GM12878 (cell line): ENCODE results near the gene DENND6B. TPM values are rescaled to one million over a fixed set of nuclear protein-coding genes. Genes with fewer than 3 reads are reported as not detected.

Source experiments
- ATAC-seq: fragments of 200-7000 bp; cut with Tn5 transposase; 3 replicates; pipeline ENCODE4 v1.9.1; 2020; ENCODE audit warnings: mild to moderate bottlenecking, moderate library complexity
- BruUV-seq: library from RNA; stranded (reverse); fragments of 400-500 nt; replicated peaks from 2 replicates; lab custom pipeline; 2021; lab: Mats Ljungman, UMichigan
- CTCF ChIA-PET: fragments of 300-600 bp; sonication (Branson Sonifier 250); formaldehyde crosslinking; extraction: SDS; loops from one replicate; lab custom pipeline; 2021; ENCODE audit warnings: inconsistent platforms; lab: Yijun Ruan, JAX
- POLR2A ChIA-PET: fragments of 350-600 bp; formaldehyde crosslinking; extraction: SDS; loops from one replicate; lab custom pipeline; 2021; ENCODE audit warnings: inconsistent platforms; lab: Charles Lee
- RAD21 ChIA-PET: fragments of 300-600 bp; sonication (Branson Sonifier 250); formaldehyde crosslinking; loops from one replicate; lab custom pipeline; 2023; ENCODE audit warnings: antibody characterized with exemption; ENCODE audit not compliant: unreplicated experiment; lab: Charles Lee
- SMC1A ChIA-PET: fragments of 300-600 bp; sonication (Branson Sonifier 250); formaldehyde crosslinking; loops from one replicate; lab custom pipeline; 2023; ENCODE audit not compliant: unreplicated experiment, uncharacterized antibody; lab: Charles Lee
- DNase-seq: peaks from one replicate; pipeline ENCODE4 v3.0.0-alpha.2; 2011; ENCODE audit warnings: low read depth, low spot score
- FAIRE-seq: peaks from 3 replicates; lab custom pipeline; 2011; peaks lifted over from hg19 to GRCh38; lab: Jason Lieb, UNC
- H2AFZ ChIP-seq: 2 replicates; pipeline ENCODE4 v1.6.0; 2011; ENCODE audit warnings: low read depth, low read length, control low read depth; ENCODE audit not compliant: control insufficient read depth
- H3K27ac ChIP-seq: 2 replicates; pipeline ENCODE4 v1.5.1; 2011; ENCODE audit warnings: control low read depth; ENCODE audit not compliant: control insufficient read depth, insufficient read depth
- H3K27me3 ChIP-seq, 2 experiments: replicated peaks in 1 of 2; 2 replicates each; pipeline versions ENCODE4 v1.6.0 to v1.6.1; 2011; ENCODE audit warnings: low read length in 1 of 2; ENCODE audit not compliant: control insufficient read depth in 2 of 2, insufficient read depth in 2 of 2
- H3K36me3 ChIP-seq, 2 experiments: 2 replicates each; pipeline ENCODE4 v1.5.1; 2011; ENCODE audit warnings: low read length in 1 of 2; ENCODE audit not compliant: control insufficient read depth in 2 of 2, insufficient read depth in 2 of 2
- H3K4me1 ChIP-seq: 2 replicates; pipeline ENCODE4 v1.6.1; 2011; ENCODE audit warnings: mild to moderate bottlenecking, low read length, moderate library complexity, mixed read lengths; ENCODE audit not compliant: control insufficient read depth, insufficient read depth
- H3K4me2 ChIP-seq: 2 replicates; pipeline ENCODE4 v1.6.0; 2011; ENCODE audit warnings: control low read depth; ENCODE audit not compliant: control insufficient read depth, insufficient read depth
- H3K4me3 ChIP-seq: fragments of 200-600 bp; sonication (generic); 2 replicates; pipeline ENCODE4 v1.5.1; 2016
- H3K79me2 ChIP-seq: 2 replicates; pipeline ENCODE4 v1.6.0; 2011; ENCODE audit warnings: low read length; ENCODE audit not compliant: control insufficient read depth, insufficient read depth
- H3K9ac ChIP-seq: 2 replicates; pipeline ENCODE4 v1.8.0; 2011; ENCODE audit warnings: low read length, control low read depth, mixed read lengths; ENCODE audit not compliant: control insufficient read depth, insufficient read depth
- H3K9me3 ChIP-seq: replicated peaks from 3 replicates; pipeline ENCODE4 v1.5.1; 2011; ENCODE audit warnings: mild to moderate bottlenecking, low read length; ENCODE audit not compliant: control insufficient read depth, insufficient read depth
- H4K20me1 ChIP-seq: 2 replicates; pipeline ENCODE4 v1.6.0; 2011; ENCODE audit not compliant: control insufficient read depth, insufficient read depth
- HDGF ChIP-seq: fragments of 450-650 bp; IDR thresholded peaks from 2 replicates; pipeline ENCODE4 v1.6.1; 2016; ENCODE audit warnings: antibody characterized with exemption
- POU2F2 ChIP-seq: IDR thresholded peaks from 3 replicates; pipeline ENCODE4 v1.6.1; 2011; ENCODE audit warnings: low read depth, mild to moderate bottlenecking, low read length, borderline replicate concordance
- RAD21 ChIP-seq: IDR thresholded peaks from 2 replicates; pipeline ENCODE4 v1.6.1; 2011; ENCODE audit warnings: mild to moderate bottlenecking, low read depth, low read length, moderate library complexity; ENCODE audit not compliant: insufficient read depth
- SREBF2 ChIP-seq: IDR thresholded peaks from 2 replicates; pipeline ENCODE4 v1.6.1; 2012; ENCODE audit warnings: mild to moderate bottlenecking, low read length
- TCF7 ChIP-seq: IDR thresholded peaks from 2 replicates; pipeline ENCODE4 v1.6.1; 2014; ENCODE audit warnings: antibody characterized with exemption, borderline replicate concordance
- ZZZ3 ChIP-seq: IDR thresholded peaks from 2 replicates; pipeline ENCODE4 v1.6.1; 2011; ENCODE audit warnings: low read depth; ENCODE audit not compliant: control insufficient read depth, insufficient read length
- WGBS: methylation state at CpG from one replicate; pipeline ENCODE4 v1.1.6; 2016; ENCODE audit warnings: low lambda C conversion rate; ENCODE audit not compliant: insufficient replicate concordance, insufficient coverage; ENCODE audit errors: missing lambda C conversion rate; 5-methylcytosine and 5-hydroxymethylcytosine counted together
- in situ Hi-C: fragments of 300-500 bp; cut with MboI; formaldehyde crosslinking; loops from 9 replicates; pipeline ENCODE4 v1.14.3; 2018; ENCODE audit warnings: mixed read lengths
- intact Hi-C: fragments of 100-400 bp; cut with micrococcal nuclease; formaldehyde crosslinking; loops from one replicate; pipeline ENCODE4 v1.14.2; 2022; ENCODE audit not compliant: unreplicated experiment
- polyA plus RNA-seq, 11 experiments: library from polyadenylated mRNA; depleted of rRNA in 4 of 11; unstranded in 6 of 11; stranded (reverse) in 5 of 11; fragments of >200 nt; fragmentation: Nextera tagmentation in 4 of 11; fragmentation: Illumina TruSeq in 1 of 11; extraction: Ambion mirVana in 4 of 11; extraction: Trizol in 1 of 11; gene quantifications; 1 replicate in 1 of 11; 2 replicates in 10 of 11; pipeline versions ENCODE4 v1.2.1 to v1.2.3, GENCODE V29; 2011 to 2016; ENCODE audit warnings: inconsistent platforms in 2 of 11, missing spikeins in 2 of 11, low read depth in 1 of 11
- total RNA-seq, 4 experiments: library from RNA; depleted of rRNA in 3 of 4; stranded (reverse); fragments of >200 nt in 3 of 4; fragmentation: Illumina TruSeq in 1 of 4; extraction: Trizol in 1 of 4; gene quantifications; 2 replicates each; pipeline versions ENCODE4 v1.2.1 to v1.2.3, GENCODE V29; 2013 to 2021
- TF ChIP-seq, protein P1 (sequence below): IDR thresholded peaks from 2 replicates; pipeline ENCODE4 v1.6.1; 2011; ENCODE audit warnings: borderline replicate concordance, low read depth, mild to moderate bottlenecking, moderate library complexity, low read length; ENCODE audit not compliant: insufficient read depth, poor library complexity, severe bottlenecking
- TF ChIP-seq, protein P2 (sequence below): IDR thresholded peaks from 2 replicates; pipeline ENCODE4 v1.6.1; 2011; ENCODE audit warnings: borderline replicate concordance, low read depth, mild to moderate bottlenecking, moderate library complexity, mixed read lengths, low read length; ENCODE audit not compliant: insufficient read depth; ENCODE audit errors: extremely low read length
- TF ChIP-seq, protein P3 (sequence below): fragments of 450-650 bp; IDR thresholded peaks from 2 replicates; pipeline ENCODE4 v1.6.1; 2016; ENCODE audit warnings: mild to moderate bottlenecking

DENND6B gene
- total and polyA plus RNA-seq, 10 of the 15 experiments (the other 5 are each of a cell fraction or from before 2014, with no cell fraction given): 0.72 to 11.3 (median 6.2) TPM

DNA sequence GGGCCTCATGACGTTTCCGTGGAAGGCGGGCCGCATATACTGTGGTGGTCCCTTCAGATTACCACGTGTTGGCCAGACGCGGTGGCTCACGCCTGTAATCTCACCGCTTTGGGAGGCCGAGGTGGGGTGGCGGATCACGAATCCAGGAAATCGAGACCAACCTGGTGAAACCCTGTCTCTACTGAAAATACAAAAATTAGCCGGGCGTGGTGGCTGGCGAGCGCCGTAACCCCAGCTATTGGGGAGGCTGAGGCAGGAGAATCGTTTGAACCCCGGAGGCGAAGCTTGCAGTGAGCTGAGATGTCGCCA, 853 bp upstream of the DENND6B start:
- H3K36me3 ChIP-seq: no peaks in the 10 kb centered on the region
- H3K79me2 ChIP-seq: peaks cover 1% of the 10 kb centered on the region; the same call in 1 of the 2 replicates
- H3K27me3 ChIP-seq: no peaks in the 10 kb centered on the region
- DNase-seq (no peak), FAIRE-seq (no peak), ATAC-seq (no peak)
- intact Hi-C loops (loop anchor here (1.0 kb wide), 1 partner anchor 51 kb away; no protein-coding TSS in a partner anchor), in situ Hi-C loops (loop anchor here (5.0 kb wide), 1 partner anchor 50 kb away; no protein-coding TSS in a partner anchor)
- H3K4me2 ChIP-seq: peak overlapping the region; percentile 78
- peak overlapping the region; percentile 85 for H3K27ac ChIP-seq
- H3K4me3 ChIP-seq: peak overlapping the region; percentile 69
- H4K20me1 ChIP-seq: no peaks in the 10 kb centered on the region
- no peaks in the 10 kb centered on the region for H3K9me3 ChIP-seq
- peak overlapping the region; percentile 92 for H2AFZ ChIP-seq
- peak overlapping the region; percentile 85 for H3K9ac ChIP-seq
- no TSS peak for BruUV-seq
- TF ChIP-seq, protein P1, sequence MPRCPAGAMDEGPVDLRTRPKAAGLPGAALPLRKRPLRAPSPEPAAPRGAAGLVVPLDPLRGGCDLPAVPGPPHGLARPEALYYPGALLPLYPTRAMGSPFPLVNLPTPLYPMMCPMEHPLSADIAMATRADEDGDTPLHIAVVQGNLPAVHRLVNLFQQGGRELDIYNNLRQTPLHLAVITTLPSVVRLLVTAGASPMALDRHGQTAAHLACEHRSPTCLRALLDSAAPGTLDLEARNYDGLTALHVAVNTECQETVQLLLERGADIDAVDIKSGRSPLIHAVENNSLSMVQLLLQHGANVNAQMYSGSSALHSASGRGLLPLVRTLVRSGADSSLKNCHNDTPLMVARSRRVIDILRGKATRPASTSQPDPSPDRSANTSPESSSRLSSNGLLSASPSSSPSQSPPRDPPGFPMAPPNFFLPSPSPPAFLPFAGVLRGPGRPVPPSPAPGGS: no peak
- no peak for TF ChIP-seq POU2F2
- TF ChIP-seq RAD21: no peak
- no peak for TF ChIP-seq TCF7
- TF ChIP-seq, protein P2, sequence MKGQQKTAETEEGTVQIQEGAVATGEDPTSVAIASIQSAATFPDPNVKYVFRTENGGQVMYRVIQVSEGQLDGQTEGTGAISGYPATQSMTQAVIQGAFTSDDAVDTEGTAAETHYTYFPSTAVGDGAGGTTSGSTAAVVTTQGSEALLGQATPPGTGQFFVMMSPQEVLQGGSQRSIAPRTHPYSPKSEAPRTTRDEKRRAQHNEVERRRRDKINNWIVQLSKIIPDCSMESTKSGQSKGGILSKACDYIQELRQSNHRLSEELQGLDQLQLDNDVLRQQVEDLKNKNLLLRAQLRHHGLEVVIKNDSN: no peak
- peak; percentile 35; the same call in 1 of the 2 replicates for TF ChIP-seq HDGF
- TF ChIP-seq, protein P3, sequence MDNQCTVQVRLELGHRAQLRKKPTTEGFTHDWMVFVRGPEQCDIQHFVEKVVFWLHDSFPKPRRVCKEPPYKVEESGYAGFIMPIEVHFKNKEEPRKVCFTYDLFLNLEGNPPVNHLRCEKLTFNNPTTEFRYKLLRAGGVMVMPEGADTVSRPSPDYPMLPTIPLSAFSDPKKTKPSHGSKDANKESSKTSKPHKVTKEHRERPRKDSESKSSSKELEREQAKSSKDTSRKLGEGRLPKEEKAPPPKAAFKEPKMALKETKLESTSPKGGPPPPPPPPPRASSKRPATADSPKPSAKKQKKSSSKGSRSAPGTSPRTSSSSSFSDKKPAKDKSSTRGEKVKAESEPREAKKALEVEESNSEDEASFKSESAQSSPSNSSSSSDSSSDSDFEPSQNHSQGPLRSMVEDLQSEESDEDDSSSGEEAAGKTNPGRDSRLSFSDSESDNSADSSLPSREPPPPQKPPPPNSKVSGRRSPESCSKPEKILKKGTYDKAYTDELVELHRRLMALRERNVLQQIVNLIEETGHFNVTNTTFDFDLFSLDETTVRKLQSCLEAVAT: peak; percentile 98
- TF ChIP-seq SREBF2: no peak
- no peak for TF ChIP-seq ZZZ3
- ChIA-PET SMC1A (interaction anchor here (1.1 to 1.7 kb wide), 4 partner anchors 14 to 76 kb away, joined by 3 to 5 read pairs (median 5); partner anchors contain the start of gene HDAC10), CTCF (interaction anchor here (0.6 to 4.2 kb wide), 12 partner anchors 10 to 236 kb away, joined by 3 to 36 read pairs (median 5); partner anchors contain the start of gene HDAC10), RAD21 (interaction anchor here (0.8 to 1.7 kb wide), 2 partner anchors 14 to 51 kb away, joined by 3 to 6 read pairs; no protein-coding TSS in a partner anchor), POLR2A (no interaction called here)
- WGBS: 55% methylated on average over 22 of the region's 22 CpGs
- H3K4me1 ChIP-seq: peaks cover 2% of the 10 kb centered on the region; the same call in 1 of the 2 replicates
